ENCODE results near the gene ANO4. TPM values are rescaled to one million over a fixed set of nuclear protein-coding genes. Genes with fewer than 3 reads are reported as not detected.

The ANO4 gene
- total RNA-seq, 2 donors from 2014 or later: 3.4 to 4.0 TPM

DNA sequence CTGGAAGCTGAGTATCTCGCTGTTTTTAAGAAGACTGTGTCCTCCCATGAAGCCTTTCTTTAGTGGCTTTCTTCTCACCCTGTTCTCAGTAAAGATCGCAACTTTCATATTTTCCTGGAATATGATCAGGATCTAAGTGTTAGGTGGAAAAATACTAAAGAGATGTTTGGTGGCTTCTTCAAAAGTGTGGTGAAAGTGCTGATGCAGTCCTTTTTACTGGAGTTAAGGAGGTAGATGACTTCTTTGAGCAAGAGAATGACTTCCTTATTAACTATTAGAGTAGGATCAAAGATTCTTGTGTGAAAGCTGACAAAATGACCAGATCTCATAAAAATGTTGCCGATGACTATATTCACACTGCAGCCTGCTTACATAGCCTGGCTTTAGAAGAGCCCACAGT, 273.8 kb downstream of the ANO4 start:
- Histone ChIP-seq H3K36me3 (ENCODE audit: control insufficient read depth, insufficient read depth, low read length) (no peaks in the 10 kb centered on the region), H3K4me3 (ENCODE audit: low read length) (no peak overlapping the region), H3K27ac (ENCODE audit: low read depth, low read length) (no peak overlapping the region), H3K9ac (ENCODE audit: extremely low read depth, low read length, poor library complexity, severe bottlenecking) (no peak overlapping the region), H3K9me3 (ENCODE audit: control insufficient read depth, low read length) (peaks cover 4% of the 10 kb centered on the region), H3K27me3 (ENCODE audit: control insufficient read depth, insufficient read depth, low read length, poor library complexity, severe bottlenecking) (no peaks in the 10 kb centered on the region), H3K4me1 (ENCODE audit: control insufficient read depth, insufficient read depth, low read length) (no peaks in the 10 kb centered on the region)
- Mint-ChIP-seq H3K27ac (no peak overlapping the region), H3K27me3 (ENCODE audit: insufficient read depth) (no peaks in the 10 kb centered on the region), H3K36me3 (ENCODE audit: low read depth) (no peaks in the 10 kb centered on the region), H3K4me3 (no peak overlapping the region), H3K4me1 (no peaks in the 10 kb centered on the region), H3K9me3 (peaks cover 2% of the 10 kb centered on the region)
- TF ChIP-seq CTCF (conservative IDR thresholded peaks at IDR 0.05): no peak
- DNase-seq: no peak
- WGBS, 2 experiments (ENCODE audit: insufficient coverage in 1 of 2, insufficient read length in 1 of 2): 100% methylated on average over 2 to 3 of the region's 3 CpGs

DNA sequence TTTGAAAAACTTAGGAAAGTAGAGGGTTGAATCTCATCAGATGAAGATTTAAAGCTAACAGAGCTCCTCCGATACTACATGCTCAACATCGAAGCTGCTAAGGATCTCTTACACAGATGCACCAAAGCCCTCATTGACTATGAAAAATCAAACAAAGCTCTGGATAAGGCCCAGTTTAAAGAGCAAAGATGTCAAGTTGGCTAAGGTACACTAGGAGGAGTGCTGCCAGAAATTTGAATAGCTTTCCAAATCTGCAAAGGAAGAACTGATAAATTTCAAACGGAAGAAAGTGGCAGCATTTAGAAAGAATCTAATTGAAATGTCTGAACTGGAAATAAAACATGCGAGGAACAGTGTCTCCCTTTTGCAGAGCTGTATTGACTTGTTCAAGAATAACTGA, 274.3 kb downstream of the ANO4 start:
- H3K4me3 Mint-ChIP-seq: no peak overlapping the region
- H3K4me1 ChIP-seq (ENCODE audit: control insufficient read depth, insufficient read depth, low read length): no peaks in the 10 kb centered on the region
- 93 to 96% methylated on average over 3 to 4 of the region's 4 CpGs for WGBS, 2 experiments (ENCODE audit: insufficient coverage in 1 of 2, insufficient read length in 1 of 2)
- DNase-seq: no peak
- H3K27ac Mint-ChIP-seq: no peak overlapping the region
- peaks cover 2% of the 10 kb centered on the region for H3K9me3 Mint-ChIP-seq
- H3K9me3 ChIP-seq (ENCODE audit: control insufficient read depth, low read length): peaks cover 4% of the 10 kb centered on the region
- H3K27ac ChIP-seq (ENCODE audit: low read depth, low read length): no peak overlapping the region
- no peaks in the 10 kb centered on the region for H3K36me3 Mint-ChIP-seq (ENCODE audit: low read depth)
- no peaks in the 10 kb centered on the region for H3K27me3 Mint-ChIP-seq (ENCODE audit: insufficient read depth)
- no peak overlapping the region for H3K4me3 ChIP-seq (ENCODE audit: low read length)
- TF ChIP-seq CTCF (conservative IDR thresholded peaks at IDR 0.05): no peak
- H3K27me3 ChIP-seq (ENCODE audit: control insufficient read depth, insufficient read depth, low read length, poor library complexity, severe bottlenecking): no peaks in the 10 kb centered on the region
- H3K36me3 ChIP-seq (ENCODE audit: control insufficient read depth, insufficient read depth, low read length): no peaks in the 10 kb centered on the region
- no peak overlapping the region for H3K9ac ChIP-seq (ENCODE audit: extremely low read depth, low read length, poor library complexity, severe bottlenecking)
- H3K4me1 Mint-ChIP-seq: no peaks in the 10 kb centered on the region

GRCh38 chr12:101074940-101075680, 280.5 kb downstream of the ANO4 start:
- no peaks in the 10 kb centered on the region for H3K36me3 Mint-ChIP-seq (ENCODE audit: low read depth)
- H3K4me3 Mint-ChIP-seq: no peak overlapping the region
- H3K27me3 ChIP-seq (ENCODE audit: control insufficient read depth, insufficient read depth, low read length, poor library complexity, severe bottlenecking): no peaks in the 10 kb centered on the region
- peaks cover 4% of the 10 kb centered on the region for H3K4me1 ChIP-seq (ENCODE audit: control insufficient read depth, insufficient read depth, low read length)
- WGBS, 2 experiments (ENCODE audit: insufficient coverage in 1 of 2, insufficient read length in 1 of 2): 88 to 95% methylated on average over 4 to 6 of the region's 7 CpGs
- no peak for TF ChIP-seq CTCF (conservative IDR thresholded peaks at IDR 0.05)
- H3K9me3 Mint-ChIP-seq: peaks cover 2% of the 10 kb centered on the region
- H3K27ac ChIP-seq (ENCODE audit: low read depth, low read length): no peak overlapping the region
- no peak overlapping the region for H3K27ac Mint-ChIP-seq
- no peaks in the 10 kb centered on the region for H3K27me3 Mint-ChIP-seq (ENCODE audit: insufficient read depth)
- H3K4me3 ChIP-seq (ENCODE audit: low read length): no peak overlapping the region
- H3K9ac ChIP-seq (ENCODE audit: extremely low read depth, low read length, poor library complexity, severe bottlenecking): no peak overlapping the region
- peaks cover 4% of the 10 kb centered on the region for H3K9me3 ChIP-seq (ENCODE audit: control insufficient read depth, low read length)
- H3K36me3 ChIP-seq (ENCODE audit: control insufficient read depth, insufficient read depth, low read length): no peaks in the 10 kb centered on the region
- H3K4me1 Mint-ChIP-seq: peaks cover 33% of the 10 kb centered on the region
- no peak for DNase-seq

Data from endodermal cell (in vitro differentiated cells).